ENCODE results near the gene ANKRD36B.
"Not testable (repeated sequence)": the region's sequence is repeated elsewhere in the genome, so short reads cannot be mapped to it uniquely, and the experiment has no call there.

DNA sequence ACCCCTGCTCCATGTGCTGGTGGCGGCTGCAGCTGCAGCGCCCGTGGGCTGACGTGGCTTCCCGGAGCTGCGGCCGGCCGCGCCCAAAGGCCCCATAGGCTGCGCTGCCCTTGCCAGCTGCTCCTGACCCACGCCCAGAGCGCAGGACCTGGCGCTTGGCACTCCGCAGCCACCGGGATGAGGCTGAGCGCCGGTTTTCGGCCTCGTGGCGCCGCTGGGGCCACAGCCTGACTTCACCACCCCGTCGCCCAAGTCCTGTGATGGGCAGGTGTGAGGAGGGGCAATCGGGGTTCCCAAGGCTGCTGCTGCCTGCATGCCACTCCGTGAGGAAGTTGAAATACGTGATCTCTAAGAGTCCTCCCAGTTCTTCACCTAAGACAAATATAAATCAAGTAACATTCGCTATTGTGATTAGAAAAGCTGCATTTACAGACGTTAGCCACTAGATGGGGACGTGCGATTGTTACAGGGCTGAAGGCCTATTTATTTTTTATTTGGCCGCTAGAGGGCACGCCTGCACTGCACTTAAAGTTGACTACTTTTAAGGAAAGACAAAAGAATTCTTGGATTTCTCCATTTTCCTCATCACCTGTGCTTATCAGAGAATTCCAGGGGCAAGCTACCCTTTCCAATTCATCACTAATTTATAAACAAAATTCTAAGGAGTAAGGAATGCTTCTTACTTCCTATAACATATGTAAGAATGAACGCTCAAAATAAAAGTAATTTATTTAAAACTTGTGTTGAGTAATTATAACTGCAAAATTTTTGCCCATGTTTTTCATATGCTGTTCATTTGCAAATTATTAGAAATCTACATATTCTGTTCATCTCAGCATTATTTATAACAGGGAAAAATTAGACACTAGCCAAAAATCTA lies 1.1 kb upstream of the ANKRD36B start:
- TF ChIP-seq, protein P1, sequence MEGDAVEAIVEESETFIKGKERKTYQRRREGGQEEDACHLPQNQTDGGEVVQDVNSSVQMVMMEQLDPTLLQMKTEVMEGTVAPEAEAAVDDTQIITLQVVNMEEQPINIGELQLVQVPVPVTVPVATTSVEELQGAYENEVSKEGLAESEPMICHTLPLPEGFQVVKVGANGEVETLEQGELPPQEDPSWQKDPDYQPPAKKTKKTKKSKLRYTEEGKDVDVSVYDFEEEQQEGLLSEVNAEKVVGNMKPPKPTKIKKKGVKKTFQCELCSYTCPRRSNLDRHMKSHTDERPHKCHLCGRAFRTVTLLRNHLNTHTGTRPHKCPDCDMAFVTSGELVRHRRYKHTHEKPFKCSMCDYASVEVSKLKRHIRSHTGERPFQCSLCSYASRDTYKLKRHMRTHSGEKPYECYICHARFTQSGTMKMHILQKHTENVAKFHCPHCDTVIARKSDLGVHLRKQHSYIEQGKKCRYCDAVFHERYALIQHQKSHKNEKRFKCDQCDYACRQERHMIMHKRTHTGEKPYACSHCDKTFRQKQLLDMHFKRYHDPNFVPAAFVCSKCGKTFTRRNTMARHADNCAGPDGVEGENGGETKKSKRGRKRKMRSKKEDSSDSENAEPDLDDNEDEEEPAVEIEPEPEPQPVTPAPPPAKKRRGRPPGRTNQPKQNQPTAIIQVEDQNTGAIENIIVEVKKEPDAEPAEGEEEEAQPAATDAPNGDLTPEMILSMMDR (IDR thresholded peaks at IDR 0.05; ENCODE audit: borderline replicate concordance, extremely low read depth, low read length, poor library complexity, severe bottlenecking): peak; percentile 85
- TF ChIP-seq EZH2 (IDR thresholded peaks at IDR 0.05; ENCODE audit: borderline replicate concordance, low read depth, low read length, severe bottlenecking): not testable (repeated sequence)

Data from DND-41 (cell line).